ENCODE data around the gene YDJC. TPM values are rescaled to one million over a fixed set of nuclear protein-coding genes. Genes with fewer than 3 reads are reported as not detected.
A peak's percentile ranks its signal among the peaks of the same experiment; 100 is the strongest.

YDJC gene
- total and polyA plus RNA-seq, 2 of the 13 experiments (the other 11 are each of a cell fraction or from before 2014, with no cell fraction given): 15.3 to 32.0 TPM

GRCh38 chr22:21657360-21658032 lies 27.7 kb upstream of the YDJC start (continued):
- TF ChIP-seq HDAC6 (IDR thresholded peaks at IDR 0.05; ENCODE audit: low read depth, low read length) (no peak), MTA1 (CRISPR knock-in tag; IDR thresholded peaks at IDR 0.05; ENCODE audit: borderline replicate concordance) (peak; percentile 21; the same call in 1 of the 2 replicates), ZNF572 (CRISPR knock-in tag; IDR thresholded peaks at IDR 0.05) (no peak), HES4 (CRISPR knock-in tag; IDR thresholded peaks at IDR 0.05; ENCODE audit: borderline replicate concordance) (peak; percentile 63; the same call in 1 of the 2 replicates), YEATS4 (CRISPR knock-in tag; IDR thresholded peaks at IDR 0.05; ENCODE audit: borderline replicate concordance) (peak; percentile 57), ZNF329 (CRISPR knock-in tag; IDR thresholded peaks at IDR 0.05; ENCODE audit: low read depth) (peak; percentile 39; the same call in 1 of the 2 replicates), ATF4 (CRISPR knock-in tag; IDR thresholded peaks at IDR 0.05) (no peak), SNAPC5 (CRISPR knock-in tag; IDR thresholded peaks at IDR 0.05; ENCODE audit: borderline replicate concordance) (peak; percentile 45; the same call in 1 of the 2 replicates), MTF2 (CRISPR knock-in tag; IDR thresholded peaks at IDR 0.05; ENCODE audit: borderline replicate concordance) (no peak; the same call in 1 of the 2 replicates), TAF1 (CRISPR knock-in tag; IDR thresholded peaks at IDR 0.05) (peak; percentile 53; the same call in 1 of the 2 replicates), THAP7 (CRISPR knock-in tag; IDR thresholded peaks at IDR 0.05) (no peak), ZNF674 (CRISPR knock-in tag; IDR thresholded peaks at IDR 0.05; ENCODE audit: low read depth) (no peak), CSRNP1 (CRISPR knock-in tag; IDR thresholded peaks at IDR 0.05) (peak; percentile 69; the same call in 1 of the 2 replicates), ZNF274 (CRISPR knock-in tag; IDR thresholded peaks at IDR 0.05) (peak; percentile 63; the same call in 1 of the 2 replicates), DR1 (CRISPR knock-in tag; IDR thresholded peaks at IDR 0.05) (no peak), MLXIP (CRISPR knock-in tag; IDR thresholded peaks at IDR 0.05; ENCODE audit: borderline replicate concordance) (no peak), PLSCR1 (CRISPR knock-in tag; IDR thresholded peaks at IDR 0.05; ENCODE audit: borderline replicate concordance) (no peak), ZMYM3 (CRISPR knock-in tag; IDR thresholded peaks at IDR 0.05) (no peak), NFKBIZ (CRISPR knock-in tag; IDR thresholded peaks at IDR 0.05) (no peak), SNAI1 (CRISPR knock-in tag; IDR thresholded peaks at IDR 0.05; ENCODE audit: borderline replicate concordance) (no peak), NAIF1 (CRISPR knock-in tag; IDR thresholded peaks at IDR 0.05; ENCODE audit: borderline replicate concordance) (peak; percentile 55; the same call in 1 of the 2 replicates)
